ENCODE data around the gene GJA9. TPM values are rescaled to one million over a fixed set of nuclear protein-coding genes. Genes with fewer than 3 reads are reported as not detected.

GJA9 gene
- total RNA-seq, 1 experiment from 2014 or later: not detected

DNA sequence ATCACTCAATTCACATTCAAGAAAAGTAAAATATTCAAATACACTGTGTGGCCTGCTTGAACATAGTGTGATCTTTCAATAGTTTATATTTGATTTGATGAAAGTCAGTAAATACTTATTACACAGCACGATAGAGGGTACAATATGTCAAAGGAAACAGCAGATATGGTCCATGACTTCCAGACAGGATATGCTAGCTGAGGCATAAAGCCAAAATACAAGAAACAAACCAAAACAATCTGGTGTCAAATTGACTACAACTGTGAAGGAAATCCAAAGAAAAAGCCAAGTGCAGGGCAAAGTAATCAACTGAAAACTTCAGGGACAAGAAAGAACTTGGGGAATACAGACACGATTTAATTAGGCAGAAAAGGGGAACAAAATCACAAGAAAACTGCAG, 41.1 kb downstream of the GJA9 start (continued):
- TF ChIP-seq ZNF423 (CRISPR knock-in tag; IDR thresholded peaks at IDR 0.05) (no peak), CREM (CRISPR knock-in tag; IDR thresholded peaks at IDR 0.05) (no peak)

DNA sequence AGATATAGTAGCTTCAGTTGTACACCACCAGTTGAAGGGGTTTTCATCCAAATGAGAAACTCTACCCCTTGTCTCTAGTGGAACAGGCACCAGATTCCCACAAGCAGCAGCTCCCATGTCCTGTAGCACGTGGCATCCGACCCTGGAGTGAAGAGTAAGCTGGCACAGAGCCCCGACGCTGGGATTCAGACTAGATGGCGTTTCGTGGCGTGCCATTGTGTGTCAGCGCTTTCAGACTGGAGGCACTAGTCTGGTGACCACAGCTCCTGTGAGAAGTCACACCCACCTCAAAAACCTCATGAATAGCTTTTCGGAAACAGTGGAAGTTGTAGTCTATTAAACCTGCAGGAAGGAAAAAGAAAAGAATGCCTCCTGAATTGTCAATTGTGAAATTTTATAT, 42.0 kb downstream of the GJA9 start:
- no peak for ATAC-seq
- H3K27me3 Mint-ChIP-seq (ENCODE audit: low read depth): no peaks in the 10 kb centered on the region
- POLR2A ChIA-PET: interaction anchor here (0.6 kb wide), 1 partner anchor 822 kb away, joined by 4 read pairs; no protein-coding TSS in a partner anchor
- no peak overlapping the region for H3K27ac Mint-ChIP-seq
- no peaks in the 10 kb centered on the region for H3K9me3 Mint-ChIP-seq
- no peak for DNase-seq (ENCODE audit: low spot score)
- peaks cover 22% of the 10 kb centered on the region for H3K4me1 Mint-ChIP-seq
- CTCF ChIA-PET: no interaction called here
- peaks cover 32% of the 10 kb centered on the region for H3K36me3 Mint-ChIP-seq
- no peak overlapping the region for H3K4me3 Mint-ChIP-seq
- no peak for TF ChIP-seq TEAD4 (CRISPR knock-in tag; IDR thresholded peaks at IDR 0.05)
- TF ChIP-seq ATF1 (CRISPR knock-in tag; IDR thresholded peaks at IDR 0.05): no peak
- TF ChIP-seq, protein P1, sequence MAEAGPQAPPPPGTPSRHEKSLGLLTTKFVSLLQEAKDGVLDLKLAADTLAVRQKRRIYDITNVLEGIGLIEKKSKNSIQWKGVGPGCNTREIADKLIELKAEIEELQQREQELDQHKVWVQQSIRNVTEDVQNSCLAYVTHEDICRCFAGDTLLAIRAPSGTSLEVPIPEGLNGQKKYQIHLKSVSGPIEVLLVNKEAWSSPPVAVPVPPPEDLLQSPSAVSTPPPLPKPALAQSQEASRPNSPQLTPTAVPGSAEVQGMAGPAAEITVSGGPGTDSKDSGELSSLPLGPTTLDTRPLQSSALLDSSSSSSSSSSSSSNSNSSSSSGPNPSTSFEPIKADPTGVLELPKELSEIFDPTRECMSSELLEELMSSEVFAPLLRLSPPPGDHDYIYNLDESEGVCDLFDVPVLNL (CRISPR knock-in tag; IDR thresholded peaks at IDR 0.05; ENCODE audit: borderline replicate concordance, low read depth): no peak
- TF ChIP-seq ETV6 (CRISPR knock-in tag; IDR thresholded peaks at IDR 0.05): no peak
- TF ChIP-seq ZNF263 (CRISPR knock-in tag; IDR thresholded peaks at IDR 0.05; ENCODE audit: low read depth): no peak
- TF ChIP-seq GABPB1 (CRISPR knock-in tag; IDR thresholded peaks at IDR 0.05): no peak
- TF ChIP-seq MAX (CRISPR knock-in tag; IDR thresholded peaks at IDR 0.05): no peak
- TF ChIP-seq, protein P2, sequence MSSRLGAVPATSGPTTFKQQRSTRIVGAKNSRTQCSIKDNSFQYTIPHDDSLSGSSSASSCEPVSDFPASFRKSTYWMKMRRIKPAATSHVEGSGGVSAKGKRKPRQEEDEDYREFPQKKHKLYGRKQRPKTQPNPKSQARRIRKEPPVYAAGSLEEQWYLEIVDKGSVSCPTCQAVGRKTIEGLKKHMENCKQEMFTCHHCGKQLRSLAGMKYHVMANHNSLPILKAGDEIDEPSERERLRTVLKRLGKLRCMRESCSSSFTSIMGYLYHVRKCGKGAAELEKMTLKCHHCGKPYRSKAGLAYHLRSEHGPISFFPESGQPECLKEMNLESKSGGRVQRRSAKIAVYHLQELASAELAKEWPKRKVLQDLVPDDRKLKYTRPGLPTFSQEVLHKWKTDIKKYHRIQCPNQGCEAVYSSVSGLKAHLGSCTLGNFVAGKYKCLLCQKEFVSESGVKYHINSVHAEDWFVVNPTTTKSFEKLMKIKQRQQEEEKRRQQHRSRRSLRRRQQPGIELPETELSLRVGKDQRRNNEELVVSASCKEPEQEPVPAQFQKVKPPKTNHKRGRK (CRISPR knock-in tag; IDR thresholded peaks at IDR 0.05; ENCODE audit: borderline replicate concordance): no peak
- no peak for TF ChIP-seq TP53 (CRISPR knock-in tag; IDR thresholded peaks at IDR 0.05)
- TF ChIP-seq, protein P3, sequence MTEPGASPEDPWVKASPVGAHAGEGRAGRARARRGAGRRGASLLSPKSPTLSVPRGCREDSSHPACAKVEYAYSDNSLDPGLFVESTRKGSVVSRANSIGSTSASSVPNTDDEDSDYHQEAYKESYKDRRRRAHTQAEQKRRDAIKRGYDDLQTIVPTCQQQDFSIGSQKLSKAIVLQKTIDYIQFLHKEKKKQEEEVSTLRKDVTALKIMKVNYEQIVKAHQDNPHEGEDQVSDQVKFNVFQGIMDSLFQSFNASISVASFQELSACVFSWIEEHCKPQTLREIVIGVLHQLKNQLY (CRISPR knock-in tag; IDR thresholded peaks at IDR 0.05): no peak
- TF ChIP-seq PREB (CRISPR knock-in tag; IDR thresholded peaks at IDR 0.05; ENCODE audit: borderline replicate concordance): no peak
- no peak for TF ChIP-seq CBFB (CRISPR knock-in tag; IDR thresholded peaks at IDR 0.05; ENCODE audit: low read depth)
- TF ChIP-seq ZNF425 (CRISPR knock-in tag; conservative IDR thresholded peaks at IDR 0.05): no peak
- TF ChIP-seq, protein P4, sequence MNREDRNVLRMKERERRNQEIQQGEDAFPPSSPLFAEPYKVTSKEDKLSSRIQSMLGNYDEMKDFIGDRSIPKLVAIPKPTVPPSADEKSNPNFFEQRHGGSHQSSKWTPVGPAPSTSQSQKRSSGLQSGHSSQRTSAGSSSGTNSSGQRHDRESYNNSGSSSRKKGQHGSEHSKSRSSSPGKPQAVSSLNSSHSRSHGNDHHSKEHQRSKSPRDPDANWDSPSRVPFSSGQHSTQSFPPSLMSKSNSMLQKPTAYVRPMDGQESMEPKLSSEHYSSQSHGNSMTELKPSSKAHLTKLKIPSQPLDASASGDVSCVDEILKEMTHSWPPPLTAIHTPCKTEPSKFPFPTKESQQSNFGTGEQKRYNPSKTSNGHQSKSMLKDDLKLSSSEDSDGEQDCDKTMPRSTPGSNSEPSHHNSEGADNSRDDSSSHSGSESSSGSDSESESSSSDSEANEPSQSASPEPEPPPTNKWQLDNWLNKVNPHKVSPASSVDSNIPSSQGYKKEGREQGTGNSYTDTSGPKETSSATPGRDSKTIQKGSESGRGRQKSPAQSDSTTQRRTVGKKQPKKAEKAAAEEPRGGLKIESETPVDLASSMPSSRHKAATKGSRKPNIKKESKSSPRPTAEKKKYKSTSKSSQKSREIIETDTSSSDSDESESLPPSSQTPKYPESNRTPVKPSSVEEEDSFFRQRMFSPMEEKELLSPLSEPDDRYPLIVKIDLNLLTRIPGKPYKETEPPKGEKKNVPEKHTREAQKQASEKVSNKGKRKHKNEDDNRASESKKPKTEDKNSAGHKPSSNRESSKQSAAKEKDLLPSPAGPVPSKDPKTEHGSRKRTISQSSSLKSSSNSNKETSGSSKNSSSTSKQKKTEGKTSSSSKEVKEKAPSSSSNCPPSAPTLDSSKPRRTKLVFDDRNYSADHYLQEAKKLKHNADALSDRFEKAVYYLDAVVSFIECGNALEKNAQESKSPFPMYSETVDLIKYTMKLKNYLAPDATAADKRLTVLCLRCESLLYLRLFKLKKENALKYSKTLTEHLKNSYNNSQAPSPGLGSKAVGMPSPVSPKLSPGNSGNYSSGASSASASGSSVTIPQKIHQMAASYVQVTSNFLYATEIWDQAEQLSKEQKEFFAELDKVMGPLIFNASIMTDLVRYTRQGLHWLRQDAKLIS (CRISPR knock-in tag; IDR thresholded peaks at IDR 0.05; ENCODE audit: borderline replicate concordance): no peak
- no peak for TF ChIP-seq ZSCAN18 (CRISPR knock-in tag; IDR thresholded peaks at IDR 0.05)
- no peak for TF ChIP-seq NR2C2 (CRISPR knock-in tag; IDR thresholded peaks at IDR 0.05)
- TF ChIP-seq, protein P5, sequence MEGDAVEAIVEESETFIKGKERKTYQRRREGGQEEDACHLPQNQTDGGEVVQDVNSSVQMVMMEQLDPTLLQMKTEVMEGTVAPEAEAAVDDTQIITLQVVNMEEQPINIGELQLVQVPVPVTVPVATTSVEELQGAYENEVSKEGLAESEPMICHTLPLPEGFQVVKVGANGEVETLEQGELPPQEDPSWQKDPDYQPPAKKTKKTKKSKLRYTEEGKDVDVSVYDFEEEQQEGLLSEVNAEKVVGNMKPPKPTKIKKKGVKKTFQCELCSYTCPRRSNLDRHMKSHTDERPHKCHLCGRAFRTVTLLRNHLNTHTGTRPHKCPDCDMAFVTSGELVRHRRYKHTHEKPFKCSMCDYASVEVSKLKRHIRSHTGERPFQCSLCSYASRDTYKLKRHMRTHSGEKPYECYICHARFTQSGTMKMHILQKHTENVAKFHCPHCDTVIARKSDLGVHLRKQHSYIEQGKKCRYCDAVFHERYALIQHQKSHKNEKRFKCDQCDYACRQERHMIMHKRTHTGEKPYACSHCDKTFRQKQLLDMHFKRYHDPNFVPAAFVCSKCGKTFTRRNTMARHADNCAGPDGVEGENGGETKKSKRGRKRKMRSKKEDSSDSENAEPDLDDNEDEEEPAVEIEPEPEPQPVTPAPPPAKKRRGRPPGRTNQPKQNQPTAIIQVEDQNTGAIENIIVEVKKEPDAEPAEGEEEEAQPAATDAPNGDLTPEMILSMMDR (IDR thresholded peaks at IDR 0.05): no peak
- TF ChIP-seq FOXP4 (CRISPR knock-in tag; IDR thresholded peaks at IDR 0.05): no peak
